ENCODE measurements around the gene THADA. TPM values are rescaled to one million over a fixed set of nuclear protein-coding genes. Genes with fewer than 3 reads are reported as not detected.

The THADA gene
- polyA plus RNA-seq, 10 donors, result 16.2 to 24.7 (median 18.2) TPM

DNA sequence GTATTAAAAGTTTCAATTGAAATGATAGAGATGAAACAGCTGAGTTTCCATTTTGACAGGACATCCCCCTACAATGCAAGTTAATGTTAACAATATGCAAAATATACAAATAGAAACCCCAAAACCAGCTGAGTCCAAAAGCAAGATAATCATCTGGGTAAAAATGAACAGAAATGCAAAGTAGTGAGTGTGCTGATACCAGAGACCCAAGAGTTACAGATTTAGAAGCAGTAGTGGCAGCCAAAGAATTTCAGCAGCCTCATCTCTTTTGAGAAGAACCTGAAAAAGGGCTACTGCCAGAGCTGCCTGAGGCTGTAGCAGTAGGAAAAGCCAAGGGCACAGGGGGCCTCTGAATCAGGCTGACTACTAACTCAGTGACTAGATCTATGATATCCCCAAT, 82.6 kb downstream of the THADA start:
- DNase-seq, result no peak

DNA sequence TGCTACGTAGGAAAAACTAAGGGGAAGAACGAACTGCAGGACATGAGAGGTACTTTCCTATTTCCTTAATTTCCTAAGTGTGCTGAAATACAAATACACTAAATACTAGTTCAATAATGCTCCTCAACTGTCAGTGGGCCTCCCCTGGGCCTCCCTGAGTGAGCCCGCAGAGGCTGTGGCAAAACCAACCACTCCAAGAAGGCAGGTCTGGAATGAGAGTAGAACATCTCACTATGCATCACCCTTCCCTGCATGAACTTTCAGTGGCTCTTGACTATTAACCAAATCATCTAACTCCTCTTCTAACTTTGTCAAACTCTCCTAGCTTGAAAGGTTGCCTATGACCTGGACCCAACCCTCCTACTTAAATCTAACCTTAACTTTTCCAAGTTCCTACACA, 84.6 kb downstream of the THADA start:
- DNase-seq, result no peak

DNA sequence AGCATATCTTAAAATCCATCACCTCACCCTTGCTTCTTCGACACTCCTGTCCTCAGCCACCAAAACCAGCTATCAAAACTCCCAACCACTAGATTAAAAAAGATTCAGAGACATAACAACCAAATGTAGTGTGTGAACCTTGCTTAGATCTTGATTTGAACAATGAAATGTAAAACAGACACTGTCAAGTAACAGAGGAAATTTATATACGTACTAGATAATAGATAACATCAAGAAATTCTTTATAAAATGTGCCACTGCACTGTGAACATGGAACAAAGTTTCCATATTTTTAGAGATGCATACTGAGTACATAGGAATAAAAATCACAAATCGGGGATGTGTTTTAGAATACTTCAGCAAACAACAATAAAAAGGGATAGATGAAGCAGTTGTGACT, 86.0 kb downstream of the THADA start:
- DNase-seq, result no peak

DNA sequence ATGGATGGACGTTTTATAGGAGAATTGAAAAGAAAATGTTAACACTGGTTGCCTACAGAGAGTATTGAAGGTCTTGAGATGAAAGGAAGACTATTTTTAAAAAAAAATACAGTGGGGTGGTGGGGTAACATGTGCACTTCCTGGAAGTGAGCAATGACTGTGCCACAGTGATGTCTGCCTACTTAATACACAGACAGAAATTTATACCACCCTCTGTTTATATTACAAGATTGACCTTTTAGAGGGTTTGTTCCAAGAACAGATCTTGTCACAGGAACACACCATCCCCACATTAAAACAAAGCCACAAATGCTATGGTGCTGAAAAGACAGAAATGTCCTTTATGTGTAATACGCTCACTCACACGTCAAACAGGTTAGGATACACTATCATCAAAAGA, 87.6 kb downstream of the THADA start:
- DNase-seq, result no peak

DNA sequence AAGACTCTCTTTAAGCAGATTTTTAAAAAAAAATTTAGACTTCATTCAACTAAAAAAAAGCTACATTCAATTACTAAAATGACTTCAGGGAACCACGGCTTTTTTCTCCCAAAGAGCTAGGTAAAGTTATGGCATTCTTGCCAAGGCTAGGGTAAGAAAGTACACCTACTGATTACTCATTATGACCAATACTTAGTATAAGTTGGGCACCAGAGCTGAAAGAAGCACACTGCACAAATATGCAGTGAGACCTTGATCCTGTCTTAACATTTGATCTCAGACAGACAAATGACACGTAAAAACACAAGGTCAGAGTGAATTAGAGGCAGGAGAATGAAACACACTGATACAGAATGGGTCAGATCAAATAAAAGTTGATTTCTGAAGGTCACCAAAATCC, 88.7 kb downstream of the THADA start:
- no peak for DNase-seq

DNA sequence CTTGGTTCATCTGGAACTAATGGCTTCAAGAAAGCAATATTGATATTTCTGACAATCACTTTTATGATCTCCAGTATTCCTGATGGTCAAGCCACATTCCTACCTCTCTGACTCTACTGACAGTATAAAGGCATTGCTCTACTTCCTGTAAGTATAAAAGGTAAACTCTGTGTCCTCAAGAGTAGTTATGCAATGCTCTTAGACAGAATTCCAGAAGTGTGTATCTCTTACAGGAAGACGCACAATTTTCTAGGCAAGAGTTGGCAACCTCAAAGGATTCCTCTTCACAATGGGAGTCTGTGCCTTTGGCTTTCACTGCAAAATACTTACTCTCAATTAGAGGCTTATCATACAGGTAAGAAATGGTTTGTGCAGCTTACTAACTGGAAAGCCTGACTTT, 100.1 kb downstream of the THADA start:
- no peak for DNase-seq

DNA sequence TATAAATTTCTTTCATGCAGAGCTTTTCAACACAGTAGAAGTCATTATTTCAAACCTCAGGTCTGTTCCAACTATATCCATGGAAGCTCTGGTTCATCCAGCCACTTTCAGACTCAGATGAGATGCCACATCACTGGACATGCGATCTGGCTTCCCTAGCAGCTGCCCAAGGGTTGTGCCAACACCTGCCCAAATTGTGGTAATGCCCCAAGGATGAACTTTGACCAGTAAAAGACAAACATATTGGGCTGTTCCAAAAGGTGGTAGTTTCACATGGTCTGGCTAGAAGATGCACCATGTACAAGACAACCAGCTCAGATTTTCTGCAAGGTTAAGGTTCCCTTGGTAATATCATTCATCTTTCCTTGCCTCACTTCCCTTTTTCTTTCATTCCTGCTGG, 101.9 kb downstream of the THADA start:
- DNase-seq, result no peak

DNA sequence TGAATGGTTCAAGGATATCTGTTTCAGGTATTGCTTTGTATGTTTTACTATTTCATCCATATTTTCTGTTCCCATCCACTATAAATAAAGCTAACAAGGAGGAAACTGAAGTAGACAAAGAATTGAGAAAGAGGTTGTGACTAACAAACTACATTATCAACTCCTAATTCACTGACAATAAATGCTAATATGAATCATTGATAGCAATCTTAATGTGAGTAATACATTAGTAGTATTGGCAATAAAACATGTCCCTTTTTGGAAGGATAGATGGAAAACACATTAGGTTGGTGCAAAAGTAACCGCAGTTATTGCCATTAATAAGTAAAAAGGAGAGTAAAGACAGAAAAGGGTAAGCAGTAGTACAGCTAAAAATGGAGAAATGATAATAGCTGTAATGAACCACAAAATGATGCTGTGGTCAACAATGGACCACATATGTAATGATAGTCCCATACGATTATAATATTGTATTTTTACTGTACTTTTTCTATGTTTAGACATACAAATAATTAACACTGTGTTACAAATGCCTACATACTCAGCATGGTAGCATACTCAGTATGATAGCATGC, 104.7 kb downstream of the THADA start:
- DNase-seq, result no peak

DNA sequence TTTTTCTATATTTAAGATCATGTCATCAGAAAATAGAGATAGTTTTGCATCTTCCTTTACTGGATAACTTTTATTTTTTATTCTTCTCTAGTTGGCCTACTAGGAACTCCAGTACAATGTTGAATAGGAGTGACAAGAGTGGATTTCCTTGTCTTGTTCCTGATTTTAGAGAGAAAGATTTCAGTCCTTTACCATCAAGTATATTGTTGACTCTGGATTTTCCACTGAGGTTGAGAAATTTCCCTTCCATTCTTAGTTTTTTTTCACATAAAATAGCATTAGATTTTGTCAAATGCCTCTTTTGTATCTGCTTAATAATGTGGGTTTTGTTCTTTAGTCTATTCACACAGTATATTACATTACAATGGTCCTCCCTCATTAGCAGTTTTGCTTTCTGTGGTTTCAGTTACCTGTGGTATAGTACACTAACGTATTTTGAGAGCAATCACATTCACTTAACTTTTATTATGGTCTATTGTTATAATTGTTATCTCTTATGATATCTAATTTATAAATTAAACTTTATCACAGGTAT, 105.5 kb downstream of the THADA start:
- no peak for DNase-seq

DNA sequence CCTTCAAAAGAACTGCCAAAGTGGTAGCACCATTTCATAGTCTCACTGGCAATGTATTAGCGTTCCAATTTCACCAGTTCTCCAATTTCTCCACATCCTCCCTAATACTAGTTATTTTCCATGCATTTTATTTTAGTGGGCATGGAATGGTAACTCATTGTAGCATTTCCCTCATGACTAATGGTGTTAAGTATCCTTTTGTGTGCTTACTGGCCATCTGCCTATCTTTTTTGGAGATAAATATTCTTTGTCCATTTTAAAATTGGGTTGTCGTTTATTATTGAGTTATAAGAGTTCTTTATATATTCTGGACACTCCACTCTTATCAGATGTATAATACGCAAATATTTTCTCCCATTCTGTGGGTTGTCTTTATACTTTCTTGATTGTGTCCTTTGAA, 107.1 kb downstream of the THADA start:
- no peak for DNase-seq

DNA sequence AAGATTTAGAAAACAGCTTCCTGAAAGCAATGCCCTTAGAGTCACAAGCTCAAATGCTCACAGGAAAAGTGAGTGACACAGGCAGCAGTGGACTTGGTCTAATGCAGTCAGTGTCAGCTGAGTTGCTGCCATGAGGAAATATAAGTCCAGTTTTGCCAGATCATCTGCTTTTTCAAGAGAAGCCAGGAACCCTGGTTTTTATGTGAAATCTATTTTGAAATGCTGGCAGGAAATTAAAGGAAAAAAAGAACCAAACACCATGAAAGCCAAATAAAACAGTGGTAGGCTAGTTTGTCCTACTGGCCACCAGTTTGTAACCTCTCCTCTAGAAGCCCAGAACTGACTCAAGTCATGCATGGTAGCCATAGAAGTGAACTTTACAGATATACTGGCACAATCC, 109.2 kb downstream of the THADA start:
- no peak for DNase-seq

DNA sequence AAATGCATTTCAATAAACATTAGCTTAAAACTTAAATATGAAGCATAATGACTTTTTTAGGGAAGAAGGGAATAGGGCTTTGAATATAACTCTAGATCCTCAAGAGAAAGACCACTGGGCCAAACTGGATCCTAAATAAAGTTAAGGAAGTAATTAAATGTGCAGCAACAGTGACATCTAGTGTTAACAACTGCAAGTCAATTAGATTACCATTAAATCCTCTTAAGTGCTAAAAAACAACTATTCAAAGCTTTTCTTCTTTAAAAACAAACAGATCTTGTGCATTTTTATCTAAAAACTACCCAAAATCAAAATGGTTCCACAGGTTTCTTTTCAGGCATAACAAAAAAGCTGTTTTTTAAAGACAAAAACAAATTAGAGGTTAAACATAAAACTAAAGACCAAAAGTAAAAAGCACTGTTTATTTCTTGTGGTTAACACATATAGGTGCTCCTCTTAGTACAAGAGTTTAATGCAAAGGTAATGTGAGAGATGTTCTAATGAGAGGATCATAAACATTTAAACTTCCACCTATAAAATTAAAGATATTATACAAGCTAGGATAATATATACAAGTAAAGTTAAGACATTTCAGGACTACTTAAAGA, 111.4 kb downstream of the THADA start:
- DNase-seq, result peak; percentile 83 to 92 (median 83)

DNA sequence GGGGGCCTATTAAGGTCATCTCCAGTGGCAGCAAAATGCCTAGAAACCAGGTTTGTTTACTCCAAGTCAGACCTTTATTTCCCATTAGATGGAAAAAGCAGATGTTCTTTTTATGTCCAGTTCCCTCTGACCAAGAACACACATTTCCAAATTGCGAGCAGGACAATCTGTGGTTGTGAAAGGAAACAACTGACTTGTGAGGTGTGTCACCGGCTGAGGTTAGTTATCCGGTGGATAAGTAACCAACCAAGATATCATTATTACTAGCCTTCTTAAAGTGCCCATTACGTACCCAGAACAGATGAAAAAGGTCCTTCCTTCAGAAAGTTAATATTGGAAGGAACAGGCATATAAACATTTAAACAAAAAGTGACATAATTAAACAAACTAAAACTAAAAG, 112.9 kb downstream of the THADA start:
- DNase-seq, result peak in 1 of 3 donors; percentile 70

DNA sequence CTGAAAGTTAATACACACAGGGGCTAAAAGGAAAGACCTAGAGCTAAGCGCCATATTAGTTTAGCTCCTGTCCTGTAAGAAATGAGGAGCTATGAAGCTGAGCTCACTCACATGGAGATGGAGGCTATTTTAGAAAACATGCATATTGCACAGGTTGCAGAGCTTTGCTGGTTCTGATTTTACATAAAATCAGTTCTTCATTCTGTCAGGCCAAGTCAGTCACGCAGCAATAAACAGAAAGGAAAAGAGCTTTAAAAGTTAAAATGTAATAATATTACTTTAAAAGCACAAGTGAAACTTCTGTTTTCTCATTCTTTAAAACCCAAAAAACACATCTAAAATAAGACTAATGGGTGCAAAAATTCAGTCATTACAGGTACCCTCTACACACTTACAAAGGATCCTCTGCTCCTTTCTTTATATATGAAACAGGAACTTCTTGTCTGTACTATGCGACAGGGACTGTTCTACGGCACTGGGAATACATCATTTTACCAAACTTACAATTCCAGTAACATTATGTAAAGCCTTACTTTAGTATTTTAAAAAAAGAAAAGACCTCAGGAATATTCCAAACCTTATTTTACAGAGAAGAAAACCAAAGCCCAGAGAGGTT, 113.8 kb downstream of the THADA start:
- DNase-seq, result no peak

DNA sequence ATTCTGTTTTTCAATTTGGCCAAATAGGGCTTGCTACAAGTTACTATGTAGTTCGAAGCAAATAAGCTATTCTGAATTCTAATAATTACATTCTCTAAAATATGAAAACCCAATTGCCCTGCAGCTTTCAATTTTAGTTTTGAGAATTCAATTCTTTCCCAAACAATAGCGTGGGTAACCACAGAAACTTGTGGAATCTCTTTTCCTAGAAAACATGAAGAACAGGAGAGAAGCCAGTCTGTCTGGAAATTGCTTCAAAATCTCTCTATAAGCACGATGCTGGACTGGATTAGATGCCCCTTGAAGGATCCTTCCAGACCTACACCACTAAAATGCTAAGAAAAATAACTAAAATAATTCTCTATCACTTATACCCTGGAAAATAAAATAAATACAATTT, 115.0 kb downstream of the THADA start:
- no peak for DNase-seq

DNA sequence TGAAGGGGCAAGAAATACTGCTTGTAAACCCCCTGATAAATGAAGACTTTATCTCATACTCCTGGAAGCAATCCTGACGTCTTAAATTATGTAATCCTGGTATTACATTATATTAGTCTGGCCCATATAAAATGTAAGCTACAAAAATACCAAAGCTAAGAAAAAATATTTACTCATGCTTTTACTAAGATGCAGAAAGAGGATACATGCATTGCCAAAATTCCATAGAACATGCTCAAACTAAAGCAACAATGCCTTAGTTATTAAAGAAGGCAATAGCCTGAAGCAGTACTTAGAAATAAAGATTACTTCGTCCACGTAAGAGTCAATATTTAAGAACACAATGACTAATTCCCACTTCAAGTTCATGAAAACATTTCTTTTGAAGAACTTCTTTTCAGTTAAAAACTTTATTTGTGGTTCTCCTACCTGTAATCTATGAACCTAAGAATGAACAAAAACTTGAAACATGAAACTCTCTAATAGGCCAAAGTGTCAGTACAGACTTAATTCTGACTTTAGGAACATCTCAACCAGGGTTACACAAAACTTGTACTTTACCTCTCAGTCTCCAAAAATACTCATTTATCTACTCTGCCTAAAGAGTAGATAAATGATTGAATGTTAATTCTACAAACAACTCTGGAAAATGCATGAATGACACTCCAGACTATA, 117.3 kb downstream of the THADA start:
- DNase-seq, result no peak

DNA sequence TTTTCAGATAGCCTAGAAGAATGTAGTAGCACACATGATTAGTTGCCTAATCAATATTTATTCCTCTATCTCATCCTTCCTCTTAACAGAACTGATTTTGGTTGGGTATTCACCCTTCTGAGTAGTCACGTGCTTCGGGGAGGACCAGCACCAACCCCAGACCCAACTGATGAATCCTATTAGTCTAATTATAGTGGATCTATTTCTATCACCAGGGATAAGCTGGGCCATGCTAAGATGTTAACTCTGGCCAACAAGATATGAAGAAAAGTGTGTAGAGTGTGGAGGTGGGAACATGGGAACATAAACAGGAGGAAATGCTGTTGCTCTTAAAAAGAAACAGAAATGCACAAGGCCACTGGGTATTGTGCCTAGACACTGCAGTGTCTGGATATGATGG, 119.9 kb downstream of the THADA start:
- no peak for DNase-seq

DNA sequence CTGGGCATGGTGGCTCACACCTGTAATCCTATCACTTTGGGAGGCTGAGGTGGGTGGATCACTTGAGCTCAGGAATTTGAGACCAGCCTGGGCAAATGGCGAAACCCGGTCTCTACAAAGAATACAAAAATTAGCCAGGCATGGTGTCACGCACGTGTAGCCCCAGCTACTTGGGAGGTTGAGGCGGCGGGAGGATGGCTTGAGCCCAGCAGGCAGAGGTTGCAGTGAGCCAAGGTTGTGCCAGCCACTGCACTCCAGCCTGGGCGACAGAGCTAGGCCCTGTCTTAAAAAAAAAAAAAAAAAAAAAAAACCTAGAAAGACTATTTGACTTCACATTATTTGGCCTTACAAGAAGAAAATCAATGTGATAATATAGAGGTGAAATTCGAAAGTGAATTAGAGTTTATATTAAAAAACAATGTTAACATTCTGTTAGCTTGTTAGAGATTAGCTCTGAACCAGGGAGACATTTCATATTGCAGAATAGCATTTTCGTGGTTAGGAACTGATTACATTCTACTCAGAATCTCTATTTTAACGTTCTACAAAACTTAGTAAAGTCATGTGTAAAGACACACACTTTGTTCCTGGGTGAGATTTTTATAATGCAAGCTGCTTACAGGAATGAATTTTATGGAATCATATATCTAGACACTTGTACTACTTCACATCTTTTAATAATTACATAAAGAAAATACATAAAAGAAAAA, 120.5 kb downstream of the THADA start:
- no peak for DNase-seq

DNA sequence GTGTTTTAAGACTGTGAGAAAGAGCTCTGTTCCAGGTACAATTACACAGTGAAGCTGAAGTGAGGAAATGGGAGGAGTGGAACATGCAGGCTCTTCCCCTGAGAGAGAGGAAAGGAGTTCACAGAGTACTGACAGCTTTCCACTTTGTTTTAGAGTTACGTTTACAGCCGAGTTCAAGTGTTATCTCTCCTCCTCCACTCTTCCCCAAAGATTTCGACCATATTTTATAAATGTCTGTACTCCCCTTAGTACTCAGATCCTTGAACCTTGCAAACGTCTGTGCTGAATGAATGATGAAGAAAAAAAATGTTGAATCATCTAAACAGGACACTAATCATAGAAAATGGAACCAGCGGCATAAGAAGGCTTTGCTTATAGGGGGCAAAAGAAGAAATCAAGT, 121.6 kb downstream of the THADA start:
- DNase-seq, result no peak

DNA sequence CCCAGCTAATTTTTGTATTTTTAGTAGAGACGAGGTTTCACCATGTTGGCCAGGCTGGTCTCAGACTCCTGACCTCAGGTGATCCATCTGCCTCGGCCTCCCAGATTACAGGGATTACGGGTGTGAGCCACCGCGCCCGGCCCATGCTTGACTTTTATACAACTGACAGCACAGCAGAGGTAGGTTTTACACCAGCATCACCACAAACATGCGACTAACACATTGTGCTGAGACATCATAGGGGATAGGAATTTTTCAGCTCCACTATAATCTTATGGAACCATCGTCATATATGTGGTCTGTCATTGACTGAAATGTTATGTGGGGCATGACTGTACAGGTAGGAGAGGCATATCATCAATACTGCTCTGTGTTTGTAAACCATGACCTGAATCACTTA, 122.1 kb downstream of the THADA start:
- DNase-seq, result no peak

DNA sequence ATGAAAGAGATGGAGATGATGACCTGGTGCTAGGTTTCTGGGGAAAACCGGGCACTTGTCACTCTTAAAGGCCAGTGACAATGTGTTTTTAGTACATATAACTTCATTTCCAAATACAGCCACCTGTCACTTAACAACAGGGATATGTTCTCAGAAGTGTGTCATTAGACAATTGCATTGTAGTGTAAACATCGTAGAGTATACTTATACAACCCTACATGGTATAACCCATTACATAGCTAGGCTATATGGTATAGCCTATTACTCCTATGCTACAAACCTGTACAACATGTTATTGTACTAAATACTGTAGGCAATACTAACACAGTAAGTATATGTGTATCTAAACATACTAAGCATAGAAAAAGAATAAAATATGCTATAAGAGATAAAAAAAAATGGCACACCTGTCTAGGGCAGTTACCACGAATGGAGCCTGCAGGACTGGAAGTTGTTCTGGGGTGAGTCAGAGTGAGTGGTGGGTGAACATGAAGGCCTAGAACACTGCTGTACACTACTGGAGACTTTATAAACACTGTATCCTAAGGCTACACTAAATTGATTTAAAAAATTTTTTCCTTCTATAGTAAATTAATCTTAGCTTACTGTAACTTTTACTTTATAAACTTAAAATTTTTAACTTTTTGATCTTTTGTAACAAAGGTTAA, 123.2 kb downstream of the THADA start:
- no peak for DNase-seq

DNA sequence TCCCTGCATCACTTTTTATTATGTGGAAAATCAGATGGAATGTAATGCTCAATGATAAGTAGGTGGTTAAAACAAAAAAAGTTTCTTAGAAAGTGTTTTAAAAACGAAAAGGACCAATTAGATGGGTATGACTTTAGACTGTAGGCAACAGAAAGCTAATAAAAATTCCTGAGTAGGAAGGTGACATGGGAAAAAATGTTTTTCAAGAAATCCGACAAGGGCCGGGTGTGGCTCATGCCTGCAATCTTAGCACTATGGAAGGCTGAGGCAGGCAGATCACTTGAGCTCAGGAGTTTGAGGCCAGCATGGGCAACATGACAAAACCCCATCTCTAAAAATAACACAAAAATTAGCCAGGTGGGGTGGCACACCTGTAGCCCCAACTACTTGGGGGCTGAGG, 126.1 kb downstream of the THADA start:
- no peak for DNase-seq
